HG03103 (cell line): ENCODE data around the gene SCART1.

Experiments used
- ATAC-seq: cut with Tn5 transposase; IDR thresholded peaks from one replicate; pipeline ENCODE4 v1.9.1; 2021; ENCODE audit warnings: low read depth; ENCODE audit not compliant: unreplicated experiment

Gene SCART1

GRCh38 chr10:133454204-133454893 is 604 bp downstream of the SCART1 start:
- no peak for ATAC-seq

DNA sequence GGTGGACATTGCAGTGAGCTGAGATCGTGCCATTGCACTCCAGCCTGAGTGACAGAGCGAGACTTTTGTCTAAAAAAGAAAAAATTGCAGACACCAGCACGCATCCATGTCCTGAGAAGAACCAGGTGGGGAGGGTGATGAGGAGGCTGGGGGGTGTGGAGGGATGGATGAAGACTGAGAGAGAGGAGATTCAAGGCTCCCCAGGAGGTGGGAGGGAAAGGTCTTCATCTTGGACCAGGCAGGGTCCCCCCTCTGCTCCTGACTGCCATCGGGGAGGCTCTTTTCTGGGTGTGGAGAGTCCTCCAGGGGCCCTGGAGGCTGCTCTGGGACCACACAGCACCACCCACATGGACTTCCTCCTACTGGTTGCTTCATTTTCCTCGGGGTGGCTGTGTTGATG is 1.5 kb downstream of the SCART1 start:
- ATAC-seq = no peak

DNA sequence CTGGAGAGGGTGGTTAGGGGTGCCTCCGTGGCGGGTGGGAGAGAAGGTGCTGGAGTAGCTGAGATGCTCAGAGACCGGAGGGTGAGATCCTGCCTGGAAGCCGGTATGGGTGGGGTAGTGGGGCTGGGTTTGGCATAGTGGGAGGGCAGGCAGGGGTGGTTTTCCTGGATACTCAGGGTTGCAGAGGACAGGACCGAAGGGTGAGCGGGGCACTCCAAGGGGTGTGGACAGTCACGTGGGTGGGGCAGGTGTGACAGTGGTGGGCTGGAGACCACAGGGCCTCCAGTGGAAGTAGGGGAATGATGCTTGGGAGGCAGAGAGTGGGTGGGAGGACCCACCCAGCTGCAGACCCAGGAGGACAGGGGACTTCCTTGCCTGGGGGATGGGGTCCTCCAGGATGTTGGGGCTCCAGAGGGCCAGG is 1.9 kb downstream of the SCART1 start:
- no peak for ATAC-seq

DNA sequence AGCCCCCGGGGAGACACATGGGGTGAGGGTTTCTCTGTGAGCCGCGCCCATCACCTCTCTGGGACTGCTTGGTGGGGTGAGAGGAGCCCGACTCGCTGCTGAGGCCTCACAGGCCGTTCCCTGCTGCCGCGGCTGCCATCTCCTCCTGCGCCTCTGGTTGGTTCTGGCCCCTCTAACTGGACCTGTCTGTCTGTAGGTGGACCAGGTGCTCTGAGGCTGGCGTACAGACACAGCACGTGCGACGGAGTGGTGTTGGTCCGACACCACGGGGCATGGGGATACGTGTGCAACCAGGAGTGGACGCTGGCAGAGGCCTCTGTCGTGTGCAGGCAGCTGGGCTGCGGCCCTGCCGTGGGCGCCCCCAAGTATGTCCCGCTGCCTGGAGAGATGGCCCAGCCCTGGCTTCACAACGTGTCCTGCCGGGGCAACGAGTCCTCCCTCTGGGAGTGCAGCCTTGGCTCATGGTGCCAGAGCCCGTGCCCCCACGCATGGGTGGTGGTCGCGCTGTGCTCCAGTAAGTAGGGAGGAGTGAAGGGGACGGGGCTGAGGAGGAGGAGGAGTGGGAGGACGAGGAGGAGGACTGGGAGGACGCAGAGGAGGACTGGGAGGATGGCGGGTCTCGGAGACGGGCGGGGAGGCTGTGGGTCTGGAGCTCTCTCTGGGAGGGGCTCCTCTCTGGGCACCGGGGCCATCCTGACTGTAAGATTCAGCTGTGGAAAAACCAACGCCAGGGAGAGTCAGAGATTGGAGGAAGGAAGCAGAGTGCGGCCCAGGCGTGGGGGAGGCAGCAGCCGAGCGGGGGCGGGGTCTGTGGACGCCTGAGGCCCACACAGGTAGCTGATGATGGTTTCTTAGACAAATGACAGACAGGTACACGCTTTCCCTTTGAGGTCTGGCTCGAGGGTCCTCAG is 2.6 kb downstream of the SCART1 start:
- no peak for ATAC-seq

- ATAC-seq = no peak
Measured at GRCh38 chr10:133457100-133457841, 3.5 kb downstream of the SCART1 start.

DNA sequence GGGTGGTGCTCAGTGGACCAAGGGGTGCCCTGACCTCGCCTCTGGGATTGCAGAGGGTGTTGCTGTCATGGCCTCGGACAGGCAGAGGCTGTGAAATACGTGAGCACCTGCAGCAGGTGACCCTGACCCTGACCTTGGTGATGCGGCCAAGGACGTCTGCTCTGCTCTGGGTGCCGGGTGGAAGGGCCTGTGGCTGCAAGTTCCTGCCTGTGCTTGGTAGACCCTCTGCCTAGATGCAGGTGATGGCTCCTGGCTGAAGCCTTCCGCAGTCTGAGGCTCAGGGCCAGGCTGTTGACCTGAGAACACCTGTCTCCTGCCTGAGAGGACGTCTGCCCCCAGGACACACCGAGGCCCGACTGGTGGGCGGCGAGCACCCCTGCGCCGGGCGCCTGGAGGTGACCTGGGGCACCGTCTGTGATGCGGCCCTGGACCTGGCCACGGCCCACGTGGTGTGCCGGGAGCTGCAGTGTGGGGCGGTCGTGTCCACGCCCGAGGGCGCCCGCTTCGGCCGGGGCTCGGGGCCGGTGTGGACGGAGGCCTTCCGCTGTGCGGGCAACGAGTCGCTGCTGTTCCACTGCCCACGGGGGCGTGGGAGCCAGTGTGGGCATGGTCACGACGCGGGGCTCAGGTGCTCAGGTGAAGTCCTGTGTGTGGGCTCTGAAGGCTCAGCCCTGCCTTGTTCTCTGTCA is 4.4 kb downstream of the SCART1 start:
- ATAC-seq = no peak

GRCh38 chr10:133458710-133459453 is 5.1 kb downstream of the SCART1 start:
- no peak for ATAC-seq

DNA sequence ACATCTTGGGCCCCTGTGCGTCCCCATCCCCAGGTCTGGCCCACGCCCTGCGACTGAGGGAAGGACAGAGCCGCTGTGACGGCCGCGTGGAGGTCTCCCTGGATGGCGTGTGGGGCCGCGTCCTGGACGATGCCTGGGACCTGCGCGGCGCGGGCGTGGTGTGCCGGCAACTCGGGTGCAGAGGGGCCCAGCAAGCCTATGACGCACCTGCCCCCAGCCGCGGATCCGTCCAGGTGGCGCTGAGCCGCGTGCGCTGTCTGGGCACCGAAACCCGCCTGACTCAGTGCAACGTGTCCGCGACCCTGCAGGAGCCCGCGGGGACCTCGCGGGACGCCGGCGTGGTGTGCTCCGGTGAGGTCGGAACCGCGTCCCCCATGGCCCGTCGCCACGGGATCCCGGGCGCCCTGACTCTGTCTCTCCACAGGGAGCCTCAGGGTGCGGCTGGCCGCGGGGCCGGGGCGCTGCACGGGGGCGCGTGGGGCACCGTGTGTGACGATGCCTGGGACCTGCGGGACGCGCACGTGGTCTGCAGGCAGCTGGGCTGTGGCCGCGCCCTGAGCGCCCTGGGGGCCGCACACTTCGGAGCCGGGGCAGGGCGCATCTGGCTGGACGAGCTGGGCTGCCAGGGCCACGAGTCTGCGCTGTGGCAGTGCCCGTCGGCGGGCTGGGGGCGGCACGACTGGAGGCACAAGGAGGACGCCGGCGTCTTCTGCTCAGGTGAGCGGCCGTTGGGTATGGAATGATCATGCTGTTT is 5.9 kb downstream of the SCART1 start:
- ATAC-seq = no peak

- no peak for ATAC-seq
Measured at GRCh38 chr10:133460208-133460769, 6.5 kb downstream of the SCART1 start.

DNA sequence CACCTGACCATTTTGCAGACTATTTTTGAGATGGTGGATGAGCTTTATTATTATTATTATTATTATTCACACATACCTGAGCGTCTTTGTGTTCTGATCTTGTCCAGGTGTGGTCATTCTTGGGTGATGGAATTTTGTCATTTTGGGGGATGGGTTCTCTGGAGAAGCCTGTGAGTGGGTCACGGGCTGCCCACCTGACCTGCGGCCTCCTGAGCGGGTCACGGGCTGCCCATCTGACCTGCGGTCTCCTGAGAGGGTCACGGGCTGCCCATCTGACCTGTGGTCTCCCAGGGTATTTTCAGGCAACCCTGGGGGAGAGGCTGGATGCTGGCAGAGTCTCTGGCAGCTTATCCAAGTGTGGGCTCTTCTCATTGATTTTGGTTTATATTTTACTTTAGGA is 7.3 kb downstream of the SCART1 start:
- no peak for ATAC-seq

GRCh38 chr10:133461841-133462240 is 8.1 kb downstream of the SCART1 start:
- ATAC-seq = no peak

DNA sequence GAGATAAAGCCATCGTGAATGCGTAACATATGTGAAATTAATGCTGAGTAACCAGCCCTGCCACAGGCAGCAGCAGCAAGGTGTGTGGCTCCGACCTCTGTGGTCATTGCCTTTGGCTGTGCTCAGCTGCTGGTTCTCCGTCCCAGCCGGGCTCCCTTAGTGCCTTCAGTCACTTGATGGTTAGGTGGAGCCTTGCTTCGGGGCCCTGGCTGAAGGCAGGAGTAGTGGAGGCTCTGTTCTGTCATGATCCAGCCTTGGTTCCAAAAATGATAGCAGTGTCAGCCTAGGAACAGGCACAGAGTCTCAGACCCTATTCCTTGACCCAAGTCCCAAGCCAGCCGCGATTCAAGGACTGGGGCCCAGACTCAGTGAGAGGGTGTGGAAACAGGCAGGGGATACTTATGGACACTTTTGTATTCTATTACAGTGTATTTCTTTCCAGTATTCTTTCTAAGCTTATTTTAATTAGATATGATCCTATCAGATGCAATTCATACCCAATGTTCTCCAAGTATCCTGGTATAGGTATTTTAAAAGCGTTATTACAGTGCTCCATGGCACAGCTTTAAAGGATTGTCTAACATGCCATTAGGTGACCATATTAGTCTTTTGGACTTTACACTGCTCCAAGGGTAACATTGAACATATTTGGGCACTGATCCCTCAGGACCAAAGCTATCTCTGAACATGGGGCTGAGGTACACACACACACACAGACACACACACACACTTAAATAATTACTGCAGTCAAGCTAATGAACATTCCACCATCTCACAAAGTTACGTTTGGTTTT is 9.0 kb downstream of the SCART1 start:
- no peak for ATAC-seq

DNA sequence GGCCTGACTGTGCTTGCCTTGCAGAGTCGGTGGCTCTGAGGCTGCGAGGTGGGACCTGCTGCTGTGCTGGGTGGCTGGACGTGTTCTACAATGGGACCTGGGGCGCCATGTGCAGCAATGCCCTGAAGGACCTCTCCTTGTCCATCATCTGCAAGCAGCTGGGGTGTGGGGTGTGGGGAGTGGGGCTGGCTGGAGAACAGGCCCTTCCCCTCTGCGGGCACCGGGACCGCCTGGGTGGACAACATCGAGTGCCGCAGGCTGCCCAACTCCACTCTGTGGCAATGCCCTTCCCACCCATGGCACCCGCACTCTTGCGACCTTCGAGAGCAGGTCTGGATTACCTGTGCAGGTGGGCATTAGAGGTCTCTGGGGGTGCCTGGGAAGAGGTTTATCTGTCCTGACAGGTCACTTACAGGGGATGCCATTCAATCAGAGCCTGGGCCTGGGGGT is 10.9 kb downstream of the SCART1 start:
- ATAC-seq = no peak

- no peak for ATAC-seq
Measured at GRCh38 chr10:133465191-133465949, 11.6 kb downstream of the SCART1 start.

DNA sequence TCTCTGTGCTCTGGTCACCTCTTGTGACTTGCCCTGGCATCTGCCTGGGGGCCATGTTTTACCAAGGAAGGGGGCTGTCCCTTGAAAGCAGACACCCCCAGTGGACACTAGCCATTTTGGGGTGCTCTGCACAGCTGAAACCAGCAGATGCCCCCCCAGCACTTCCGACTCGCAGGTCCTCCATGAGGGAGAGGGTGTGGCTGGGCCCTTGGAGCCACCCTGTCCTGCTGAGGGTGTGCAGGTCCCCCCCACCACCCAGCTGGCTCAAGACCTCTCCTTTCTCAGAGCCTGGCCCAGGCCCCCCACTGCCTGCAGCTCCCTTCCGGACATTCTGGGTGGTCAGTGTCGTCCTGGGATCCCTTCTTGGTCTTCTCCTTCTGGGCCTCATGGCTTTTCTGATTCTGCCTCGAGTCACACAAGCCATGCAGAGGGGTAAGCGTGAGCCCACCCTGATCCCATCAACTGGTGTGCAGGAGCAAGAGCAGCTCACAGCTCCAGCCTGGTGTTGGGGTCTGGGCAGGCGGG is 12.3 kb downstream of the SCART1 start:
- no peak for ATAC-seq

- no peak for ATAC-seq
Measured at GRCh38 chr10:133466683-133467275, 13.0 kb downstream of the SCART1 start.
